Uterus (tissue), 2 donors: ENCODE results near the gene RGL1.

Experiments used
- CTCF ChIP-seq, 4 experiments: fragments of 200-600 bp in 2 of 4; fragments of 450-650 bp in 2 of 4; sonication (generic) in 2 of 4; IDR thresholded peaks; one replicate each; pipeline ENCODE4 v1.5.1; 2016 to 2019; ENCODE audit warnings: antibody characterized with exemption in 4 of 4, mild to moderate bottlenecking in 2 of 4, moderate library complexity in 1 of 4
- POLR2A ChIP-seq, 2 donors: fragments of 450-650 bp; IDR thresholded peaks; one replicate each; pipeline ENCODE4 v1.6.1; 2016; ENCODE audit warnings: antibody characterized with exemption in 2 of 2, mild to moderate bottlenecking in 1 of 2, moderate library complexity in 1 of 2

DNA sequence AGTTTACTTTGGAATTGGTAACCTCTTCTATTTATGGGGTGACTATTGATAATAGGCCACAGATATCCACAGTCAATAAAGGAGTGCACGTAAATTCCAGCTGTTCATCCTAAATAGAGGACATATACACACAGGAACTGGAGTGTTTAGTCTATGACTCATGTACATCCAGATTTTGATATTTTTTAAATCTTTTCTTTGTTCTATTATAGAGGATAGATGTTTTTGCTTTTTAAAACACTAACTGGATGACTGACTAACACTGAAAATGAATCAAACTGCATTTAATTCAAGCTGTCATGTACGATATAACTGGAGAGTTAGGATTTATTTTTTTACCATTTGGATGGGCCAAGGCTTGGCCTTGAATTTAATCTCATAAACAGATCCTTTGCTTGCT, 45.9 kb downstream of the RGL1 start:
- TF ChIP-seq POLR2A (IDR thresholded peaks at IDR 0.05) (no peak), CTCF (IDR thresholded peaks at IDR 0.05) (no peak)
